Activated B cell treated with CpG ODN at 0.5 μM for 24 hours (primary cell): ENCODE results near the gene TTC32. TPM values are rescaled to one million over a fixed set of nuclear protein-coding genes. Genes with fewer than 3 reads are reported as not detected.

Experiments
- ATAC-seq: fragments of 200-7000 bp; cut with Tn5 transposase; one replicate; pipeline ENCODE4 v1.10.0; 2021; ENCODE audit warnings: low read depth, mild to moderate bottlenecking, moderate library complexity
- CTCF ChIA-PET: fragments of 350-600 bp; sonication (Branson Sonifier 250); formaldehyde crosslinking; loops from one replicate; lab custom pipeline; 2021; ENCODE audit warnings: antibody characterized with exemption; lab: Charles Lee
- POLR2A ChIA-PET: fragments of 350-600 bp; sonication (Branson Sonifier 250); formaldehyde crosslinking; loops from one replicate; lab custom pipeline; 2021; ENCODE audit warnings: antibody characterized with exemption; lab: Charles Lee
- DNase-seq: peaks from one replicate; pipeline ENCODE4 v3.0.0; 2022
- H3K27ac Mint-ChIP-seq: one replicate; pipeline ENCODE4 v1.8.0; 2020; ENCODE audit warnings: mixed read lengths
- H3K27me3 Mint-ChIP-seq: one replicate; pipeline ENCODE4 v1.8.0; 2021; ENCODE audit warnings: mixed read lengths
- H3K36me3 Mint-ChIP-seq: one replicate; pipeline ENCODE4 v1.8.0; 2021; ENCODE audit warnings: low read depth, mixed read lengths
- H3K4me1 Mint-ChIP-seq: one replicate; pipeline ENCODE4 v1.8.0; 2021; ENCODE audit warnings: mixed read lengths
- H3K4me3 Mint-ChIP-seq: one replicate; pipeline ENCODE4 v1.8.0; 2020; ENCODE audit warnings: mild to moderate bottlenecking, mixed read lengths
- H3K9me3 Mint-ChIP-seq: one replicate; pipeline ENCODE4 v1.8.0; 2020; ENCODE audit warnings: mixed read lengths
- intact Hi-C: fragments of 100-400 bp; cut with micrococcal nuclease; formaldehyde crosslinking; loops from one replicate; pipeline ENCODE4 v1.15.1; 2024
- total RNA-seq: library from RNA; stranded (reverse); gene quantifications from 2 replicates; pipeline ENCODE4 v1.2.3, GENCODE V29; 2022
- TF ChIP-seq, protein P1 (sequence below): fragments of 200-600 bp; IDR thresholded peaks from one replicate; pipeline ENCODE4 v1.8.0; 2022; ENCODE audit warnings: antibody characterized with exemption, mild to moderate bottlenecking

Gene TTC32
- total RNA-seq, 1 donor from 2014 or later, result 22.8 TPM

DNA sequence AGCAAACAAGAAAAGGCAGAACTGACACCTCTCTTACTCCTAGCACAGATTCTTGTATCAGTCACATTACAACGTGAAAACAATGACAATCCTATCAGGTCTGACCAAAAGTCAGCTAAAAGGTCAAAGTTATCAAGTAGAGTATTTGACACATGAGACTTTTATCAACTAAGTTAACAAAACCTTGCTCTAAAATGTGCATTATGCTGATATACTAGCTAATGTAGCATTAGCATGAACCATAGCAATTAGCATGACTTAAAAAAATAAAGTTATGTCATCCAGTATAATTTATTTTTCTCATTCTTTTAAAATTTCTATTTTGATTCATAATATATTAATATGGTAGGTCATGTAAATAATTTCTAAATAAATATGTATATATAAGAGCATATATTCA is 41.4 kb upstream of the TTC32 start:
- H3K36me3 Mint-ChIP-seq, result peaks cover 26% of the 10 kb centered on the region
- DNase-seq (no peak), ATAC-seq (no peak)
- no peaks in the 10 kb centered on the region for H3K27me3 Mint-ChIP-seq
- no peaks in the 10 kb centered on the region for H3K9me3 Mint-ChIP-seq
- no peak overlapping the region for H3K27ac Mint-ChIP-seq
- no peaks in the 10 kb centered on the region for H3K4me1 Mint-ChIP-seq
- POLR2A ChIA-PET, result no interaction called here
- no peak overlapping the region for H3K4me3 Mint-ChIP-seq
- CTCF ChIA-PET, result no interaction called here
- TF ChIP-seq, protein P1, sequence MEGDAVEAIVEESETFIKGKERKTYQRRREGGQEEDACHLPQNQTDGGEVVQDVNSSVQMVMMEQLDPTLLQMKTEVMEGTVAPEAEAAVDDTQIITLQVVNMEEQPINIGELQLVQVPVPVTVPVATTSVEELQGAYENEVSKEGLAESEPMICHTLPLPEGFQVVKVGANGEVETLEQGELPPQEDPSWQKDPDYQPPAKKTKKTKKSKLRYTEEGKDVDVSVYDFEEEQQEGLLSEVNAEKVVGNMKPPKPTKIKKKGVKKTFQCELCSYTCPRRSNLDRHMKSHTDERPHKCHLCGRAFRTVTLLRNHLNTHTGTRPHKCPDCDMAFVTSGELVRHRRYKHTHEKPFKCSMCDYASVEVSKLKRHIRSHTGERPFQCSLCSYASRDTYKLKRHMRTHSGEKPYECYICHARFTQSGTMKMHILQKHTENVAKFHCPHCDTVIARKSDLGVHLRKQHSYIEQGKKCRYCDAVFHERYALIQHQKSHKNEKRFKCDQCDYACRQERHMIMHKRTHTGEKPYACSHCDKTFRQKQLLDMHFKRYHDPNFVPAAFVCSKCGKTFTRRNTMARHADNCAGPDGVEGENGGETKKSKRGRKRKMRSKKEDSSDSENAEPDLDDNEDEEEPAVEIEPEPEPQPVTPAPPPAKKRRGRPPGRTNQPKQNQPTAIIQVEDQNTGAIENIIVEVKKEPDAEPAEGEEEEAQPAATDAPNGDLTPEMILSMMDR, result no peak
- intact Hi-C loops, result no loop called here

DNA sequence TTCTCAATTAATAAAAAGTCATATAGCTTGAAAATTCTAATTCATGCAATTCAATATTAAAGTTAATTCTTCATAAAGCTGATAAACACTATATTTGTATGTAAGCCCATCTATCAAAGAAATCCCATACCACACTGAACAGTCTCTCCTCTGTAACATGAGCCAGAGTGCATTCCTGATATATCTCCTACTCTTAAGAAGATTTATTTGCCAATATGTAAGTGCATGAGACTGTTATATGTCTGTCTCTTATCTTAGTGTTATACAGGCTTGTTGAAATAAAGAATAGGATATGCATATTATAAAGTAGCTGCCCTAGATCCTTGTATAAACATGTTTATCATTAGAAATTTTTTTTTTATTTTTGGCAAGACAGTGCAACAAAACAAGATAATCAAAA is 40.4 kb upstream of the TTC32 start:
- Mint-ChIP-seq H3K27ac (no peak overlapping the region), H3K9me3 (no peaks in the 10 kb centered on the region), H3K36me3 (peaks cover 34% of the 10 kb centered on the region), H3K27me3 (no peaks in the 10 kb centered on the region), H3K4me1 (no peaks in the 10 kb centered on the region), H3K4me3 (no peak overlapping the region)
- CTCF ChIA-PET, result no interaction called here
- intact Hi-C loops, result no loop called here
- POLR2A ChIA-PET, result interaction anchor here (0.6 kb wide), 1 partner anchor 14 kb away, joined by 6 read pairs; no protein-coding TSS in a partner anchor
- TF ChIP-seq, protein P1, result no peak
- DNase-seq, result no peak
- ATAC-seq, result no peak

DNA sequence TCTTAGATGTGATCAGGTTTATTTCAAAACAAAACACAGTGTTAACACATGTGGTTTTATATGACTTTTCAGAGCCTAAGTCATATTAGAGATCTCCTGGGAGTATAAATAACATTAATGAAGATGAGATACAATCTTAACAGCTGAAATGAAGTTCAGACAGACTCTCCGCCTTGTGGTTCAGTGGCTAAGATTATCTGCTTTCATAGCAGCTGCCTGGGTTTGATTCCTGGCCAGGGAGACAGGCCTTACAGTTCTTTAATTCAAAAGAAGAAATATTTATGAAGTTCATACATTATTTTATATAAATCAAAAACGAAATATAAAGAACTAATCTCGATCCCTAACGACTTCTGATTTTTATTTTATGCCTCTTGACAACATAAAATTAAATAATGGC is 35.2 kb upstream of the TTC32 start:
- no peaks in the 10 kb centered on the region for H3K27me3 Mint-ChIP-seq
- DNase-seq (no peak), ATAC-seq (no peak)
- CTCF ChIA-PET, result no interaction called here
- POLR2A ChIA-PET, result no interaction called here
- H3K4me3 Mint-ChIP-seq, result no peak overlapping the region
- no peaks in the 10 kb centered on the region for H3K9me3 Mint-ChIP-seq
- H3K36me3 Mint-ChIP-seq, result peaks cover 47% of the 10 kb centered on the region
- no peaks in the 10 kb centered on the region for H3K4me1 Mint-ChIP-seq
- intact Hi-C loops, result no loop called here
- TF ChIP-seq, protein P1, result no peak
- H3K27ac Mint-ChIP-seq, result no peak overlapping the region

DNA sequence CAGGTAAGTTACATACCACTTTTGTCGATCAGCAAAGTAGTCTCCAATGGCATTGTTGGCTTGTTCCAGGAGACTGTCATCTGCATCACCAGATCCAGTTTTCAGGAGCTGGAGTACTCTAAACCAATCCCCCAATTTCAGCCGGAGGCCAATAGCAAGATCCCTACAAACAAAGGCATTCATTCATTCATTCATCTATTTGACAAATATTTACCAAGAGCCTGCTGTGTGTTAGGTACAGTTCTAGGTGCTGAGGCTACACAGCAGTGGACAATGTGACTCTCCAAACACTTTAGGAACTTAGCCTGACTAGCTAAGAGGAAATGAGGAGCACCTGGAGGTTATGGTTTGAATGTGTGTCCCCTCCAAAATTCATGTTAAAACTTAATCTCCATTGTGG is 34.4 kb upstream of the TTC32 start:
- Mint-ChIP-seq H3K9me3 (peaks cover under 1% of the 10 kb centered on the region), H3K4me3 (no peak overlapping the region), H3K27ac (no peak overlapping the region), H3K4me1 (no peaks in the 10 kb centered on the region), H3K36me3 (peaks cover 50% of the 10 kb centered on the region), H3K27me3 (no peaks in the 10 kb centered on the region)
- intact Hi-C loops, result no loop called here
- CTCF ChIA-PET, result no interaction called here
- POLR2A ChIA-PET, result no interaction called here
- DNase-seq (no peak), ATAC-seq (no peak)
- TF ChIP-seq, protein P1, result no peak

DNA sequence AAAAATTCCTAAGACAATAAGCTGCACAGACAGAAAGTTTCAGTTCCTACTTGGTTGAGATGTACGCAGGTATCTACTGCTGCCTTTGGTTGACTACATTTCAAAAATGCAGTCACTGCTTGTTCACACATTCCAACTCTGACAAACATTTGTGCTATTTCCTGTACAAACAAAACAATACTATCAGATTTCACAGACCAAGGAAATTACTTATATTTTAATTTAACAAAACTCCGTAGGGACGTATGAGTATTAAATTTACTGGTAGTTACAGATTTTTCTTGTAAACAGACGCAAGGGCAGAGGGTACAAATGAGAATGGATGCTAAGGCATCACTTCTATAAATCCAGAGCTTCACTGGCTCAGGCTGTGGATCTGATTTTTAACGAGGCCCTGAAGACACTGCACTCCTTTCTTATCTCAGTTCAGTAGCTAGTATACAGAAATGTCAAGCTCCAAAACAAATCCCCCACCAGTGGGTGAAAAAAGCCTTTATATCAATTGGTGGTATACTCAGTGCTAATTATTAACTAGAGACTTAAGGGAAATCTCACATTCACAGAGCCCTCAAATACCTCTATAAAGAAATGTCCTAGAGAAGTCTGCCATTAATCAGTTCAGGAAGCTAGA is 31.7 kb upstream of the TTC32 start:
- H3K4me1 Mint-ChIP-seq, result no peaks in the 10 kb centered on the region
- H3K27me3 Mint-ChIP-seq, result no peaks in the 10 kb centered on the region
- no peak overlapping the region for H3K27ac Mint-ChIP-seq
- ATAC-seq (no peak), DNase-seq (no peak)
- intact Hi-C loops, result no loop called here
- TF ChIP-seq, protein P1, result no peak
- H3K36me3 Mint-ChIP-seq, result peaks cover 62% of the 10 kb centered on the region
- POLR2A ChIA-PET, result no interaction called here
- no peak overlapping the region for H3K4me3 Mint-ChIP-seq
- peaks cover 6% of the 10 kb centered on the region for H3K9me3 Mint-ChIP-seq
- CTCF ChIA-PET, result no interaction called here
